H1 (cell line): ENCODE measurements around the gene TMEM169. TPM values are rescaled to one million over a fixed set of nuclear protein-coding genes. Genes with fewer than 3 reads are reported as not detected.

Experiments
- ATF2 ChIP-seq: IDR thresholded peaks from 2 replicates; pipeline ENCODE4 v1.6.1; 2012; ENCODE audit warnings: low read length, inconsistent platforms
- BRCA1 ChIP-seq: IDR thresholded peaks from 2 replicates; pipeline ENCODE4 v1.6.1; 2012; ENCODE audit warnings: low read depth, low read length, improper control_type of control experiment
- CHD7 ChIP-seq: fragments of 300-600 bp; sonication (generic); IDR thresholded peaks from 2 replicates; pipeline ENCODE4 v1.7.1; 2012; ENCODE audit warnings: low read length, moderate library complexity, mild to moderate bottlenecking, inconsistent platforms; ENCODE audit not compliant: insufficient replicate concordance
- HDAC2 ChIP-seq, 2 experiments: fragments of 300-600 bp in 1 of 2; sonication (generic) in 1 of 2; IDR thresholded peaks; 2 replicates each; pipeline ENCODE4 v1.6.1; 2011 to 2012; ENCODE audit warnings: low read depth in 2 of 2, low read length in 2 of 2, mild to moderate bottlenecking in 2 of 2, moderate library complexity in 2 of 2, borderline replicate concordance in 1 of 2, inconsistent platforms in 1 of 2
- SUZ12 ChIP-seq: fragments of 200-600 bp; sonication (generic); IDR thresholded peaks from 2 replicates; pipeline ENCODE4 v1.6.1; 2012; ENCODE audit warnings: mild to moderate bottlenecking, inconsistent platforms, low read length, moderate library complexity, mixed read lengths
- TCF12 ChIP-seq: IDR thresholded peaks from 2 replicates; pipeline ENCODE4 v1.6.1; 2011; ENCODE audit warnings: low read depth, mild to moderate bottlenecking, low read length
- YY1 ChIP-seq: IDR thresholded peaks from 2 replicates; pipeline ENCODE4 v1.6.1; 2011; ENCODE audit warnings: low read depth, mild to moderate bottlenecking, low read length
- polyA plus RNA-seq, 7 experiments: library from polyadenylated mRNA; depleted of rRNA in 3 of 7; stranded (reverse) in 5 of 7; unstranded in 2 of 7; fragments of >200 nt in 5 of 7; fragments of 200-250 nt in 2 of 7; gene quantifications; 1 replicate in 5 of 7; 2 replicates in 1 of 7; 4 replicates in 1 of 7; pipeline versions ENCODE4 v1.2.1 to v1.2.3, GENCODE V29; 2011 to 2013; ENCODE audit warnings: missing spikeins in 2 of 7, mixed read lengths in 2 of 7
- total RNA-seq: library from RNA; stranded (reverse); fragmentation: NEBNext Ultra II Directional; extraction: Animal tissue kit (Norgen Biotek cat#: 25700); gene quantifications from 2 replicates; pipeline ENCODE4 v1.2.1, GENCODE V29; 2021

TMEM169 gene
- total and polyA plus RNA-seq, 2 of the 8 experiments (the other 6 are each of a cell fraction or from before 2014, with no cell fraction given), result 0.41 to 2.4 TPM

- TF ChIP-seq CHD7 (no peak), YY1 (no peak), HDAC2 (IDR thresholded peaks at IDR 0.05; ENCODE audit: borderline replicate concordance in 1 of 2, low read depth in 2 of 2, low read length in 2 of 2) (no peak), ATF2 (no peak), BRCA1 (no peak), SUZ12 (no peak), TCF12 (no peak)
- TF ChIP-seq, all 59 proteins: peak for 0
Measured at GRCh38 chr2:216103213-216103612, 21.5 kb downstream of the TMEM169 start (continued).
